Activated naive CD8-positive, alpha-beta T cell treated with anti-CD3 and anti-CD28 coated beads for 36 hours (primary cell): ENCODE data around the gene ZBTB7C. TPM values are rescaled to one million over a fixed set of nuclear protein-coding genes. Genes with fewer than 3 reads are reported as not detected.

Experiments used
- DNase-seq: peaks from one replicate; pipeline ENCODE4 v3.0.0; 2021
- H3K27ac Mint-ChIP-seq: one replicate; pipeline ENCODE4 v1.8.0; 2022; ENCODE audit warnings: mild to moderate bottlenecking, moderate library complexity, mixed read lengths
- H3K27me3 Mint-ChIP-seq: one replicate; pipeline ENCODE4 v1.8.0; 2022; ENCODE audit warnings: mild to moderate bottlenecking, mixed read lengths
- H3K36me3 Mint-ChIP-seq: one replicate; pipeline ENCODE4 v1.8.0; 2021; ENCODE audit warnings: mild to moderate bottlenecking, mixed read lengths
- H3K4me1 Mint-ChIP-seq: one replicate; pipeline ENCODE4 v1.8.0; 2021; ENCODE audit warnings: mixed read lengths
- H3K4me3 Mint-ChIP-seq: one replicate; pipeline ENCODE4 v1.8.0; 2022; ENCODE audit warnings: mild to moderate bottlenecking, moderate library complexity, mixed read lengths
- H3K9me3 Mint-ChIP-seq: one replicate; pipeline ENCODE4 v1.8.0; 2022; ENCODE audit warnings: mixed read lengths
- total RNA-seq, 2 experiments: library from RNA; stranded (reverse); gene quantifications; one replicate each; pipeline ENCODE4 v1.2.3, GENCODE V29; 2021

The ZBTB7C gene
- total RNA-seq, 2 experiments from 2014 or later = not detected

- no peak for DNase-seq
- H3K27ac Mint-ChIP-seq = no peak overlapping the region
- peaks cover 30% of the 10 kb centered on the region for H3K27me3 Mint-ChIP-seq
- no peaks in the 10 kb centered on the region for H3K9me3 Mint-ChIP-seq
- no peaks in the 10 kb centered on the region for H3K4me1 Mint-ChIP-seq
- H3K36me3 Mint-ChIP-seq = no peaks in the 10 kb centered on the region
- no peak overlapping the region for H3K4me3 Mint-ChIP-seq
Observed at GRCh38 chr18:48433541-48433940, 24.4 kb upstream of the ZBTB7C start.

- no peaks in the 10 kb centered on the region for H3K36me3 Mint-ChIP-seq
- no peak overlapping the region for H3K27ac Mint-ChIP-seq
- no peak for DNase-seq
- no peaks in the 10 kb centered on the region for H3K4me1 Mint-ChIP-seq
- peaks cover 35% of the 10 kb centered on the region for H3K27me3 Mint-ChIP-seq
- H3K9me3 Mint-ChIP-seq = no peaks in the 10 kb centered on the region
- no peak overlapping the region for H3K4me3 Mint-ChIP-seq
Observed at GRCh38 chr18:48430150-48430549, 21.0 kb upstream of the ZBTB7C start.

DNA sequence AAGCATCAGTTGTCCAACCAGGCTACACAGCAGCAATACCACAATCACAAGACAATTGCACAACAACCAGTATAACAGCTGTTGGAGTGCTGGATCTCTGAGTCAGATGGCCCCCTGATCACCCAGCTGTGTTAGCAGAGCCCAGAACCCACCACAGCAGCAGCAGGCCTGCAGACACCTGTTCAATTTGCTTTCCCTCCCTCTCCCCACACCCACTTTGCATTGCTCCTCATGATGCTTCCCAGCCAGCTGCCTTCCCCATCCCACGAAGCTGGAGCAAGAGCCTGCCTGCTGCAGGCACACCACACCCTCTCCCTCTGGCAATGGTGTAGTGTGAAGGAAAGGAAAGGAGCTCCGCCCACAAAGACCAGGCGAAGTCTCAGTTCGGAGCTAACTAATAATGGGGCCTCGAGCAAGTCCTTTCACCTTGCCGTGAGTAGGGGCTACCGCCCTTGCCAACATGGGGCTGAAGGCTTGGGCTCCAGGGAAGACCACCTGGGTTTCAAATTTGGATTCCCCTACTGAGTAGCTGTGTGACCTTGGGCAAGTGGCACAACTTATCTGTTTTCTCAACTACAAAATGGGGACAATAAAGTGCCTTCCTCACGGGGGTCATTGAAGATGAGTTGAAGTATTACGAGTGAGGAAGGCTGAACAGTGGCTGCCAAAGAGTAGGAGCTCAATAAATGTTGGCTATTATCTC, 19.4 kb upstream of the ZBTB7C start:
- no peaks in the 10 kb centered on the region for H3K4me1 Mint-ChIP-seq
- no peak overlapping the region for H3K4me3 Mint-ChIP-seq
- peaks cover 41% of the 10 kb centered on the region for H3K27me3 Mint-ChIP-seq
- no peak overlapping the region for H3K27ac Mint-ChIP-seq
- DNase-seq = no peak
- no peaks in the 10 kb centered on the region for H3K36me3 Mint-ChIP-seq
- H3K9me3 Mint-ChIP-seq = no peaks in the 10 kb centered on the region

- peaks cover 68% of the 10 kb centered on the region for H3K27me3 Mint-ChIP-seq
- H3K27ac Mint-ChIP-seq = no peak overlapping the region
- no peak for DNase-seq
- H3K4me1 Mint-ChIP-seq = peaks cover 2% of the 10 kb centered on the region
- H3K4me3 Mint-ChIP-seq = no peak overlapping the region
- no peaks in the 10 kb centered on the region for H3K9me3 Mint-ChIP-seq
- H3K36me3 Mint-ChIP-seq = no peaks in the 10 kb centered on the region
Observed at GRCh38 chr18:48422947-48423378, 13.8 kb upstream of the ZBTB7C start.

- peaks cover 78% of the 10 kb centered on the region for H3K27me3 Mint-ChIP-seq
- peaks cover 2% of the 10 kb centered on the region for H3K4me1 Mint-ChIP-seq
- H3K27ac Mint-ChIP-seq = no peak overlapping the region
- no peaks in the 10 kb centered on the region for H3K9me3 Mint-ChIP-seq
- no peak for DNase-seq
- H3K36me3 Mint-ChIP-seq = no peaks in the 10 kb centered on the region
- H3K4me3 Mint-ChIP-seq = no peak overlapping the region
Observed at GRCh38 chr18:48419277-48420022, 10.3 kb upstream of the ZBTB7C start.

DNA sequence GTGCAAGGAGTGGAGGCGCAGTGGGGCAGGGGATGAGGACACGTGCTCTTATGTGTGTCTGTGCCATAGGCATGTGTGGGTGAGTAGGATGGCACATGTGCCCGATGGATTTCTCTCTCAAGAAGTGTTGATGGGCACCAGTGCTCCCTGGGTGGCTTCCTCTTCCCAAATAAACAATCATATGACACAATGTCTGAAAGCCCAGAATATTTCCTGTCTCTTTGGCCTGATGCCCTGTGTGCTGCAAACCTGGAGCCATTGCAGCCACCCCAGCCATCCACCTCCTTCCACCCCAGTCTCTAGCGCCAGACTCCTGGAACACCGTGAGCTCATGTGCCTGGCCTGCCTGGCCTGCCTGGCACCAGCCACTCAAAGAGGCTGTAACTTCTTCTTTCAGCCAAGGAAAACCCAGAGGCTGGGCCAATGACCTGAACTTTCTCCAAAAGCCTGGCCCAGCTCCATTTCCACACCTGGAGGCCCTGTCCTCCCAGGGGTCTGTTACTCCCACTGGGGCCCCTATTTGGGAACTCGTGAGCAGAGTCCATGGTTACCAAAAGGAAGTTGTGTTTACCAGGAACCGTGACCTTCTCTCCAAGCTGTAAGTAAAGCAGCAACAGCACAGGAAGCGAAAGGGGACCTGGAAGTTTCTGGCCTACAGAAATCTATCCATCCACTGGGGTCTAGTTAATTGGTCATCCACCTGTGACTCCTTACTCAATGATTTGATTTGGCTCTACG, 9.5 kb upstream of the ZBTB7C start:
- Mint-ChIP-seq H3K4me3 (no peak overlapping the region), H3K36me3 (no peaks in the 10 kb centered on the region), H3K9me3 (no peaks in the 10 kb centered on the region), H3K27ac (no peak overlapping the region), H3K4me1 (peaks cover 2% of the 10 kb centered on the region), H3K27me3 (peaks cover 81% of the 10 kb centered on the region)
- DNase-seq = no peak

DNA sequence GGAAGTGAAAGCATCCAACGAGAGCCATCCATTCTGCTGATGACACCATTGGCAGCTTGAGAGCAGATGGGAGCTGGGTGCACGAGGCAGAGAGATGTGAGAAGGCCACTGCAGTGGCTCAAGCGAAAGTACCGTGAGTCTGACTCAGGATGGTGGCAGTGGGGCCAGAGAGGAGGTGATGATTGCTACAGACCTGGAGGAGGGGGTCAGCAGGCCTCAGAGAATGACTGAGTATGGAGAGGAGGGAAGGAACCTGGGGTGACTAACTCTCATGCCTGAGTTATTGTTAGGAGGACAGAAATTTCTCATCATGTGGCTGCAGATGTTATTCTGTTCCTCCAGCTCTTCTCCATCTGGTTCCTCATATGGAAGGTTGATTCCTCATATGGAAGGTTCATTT, 8.8 kb upstream of the ZBTB7C start:
- peaks cover 81% of the 10 kb centered on the region for H3K27me3 Mint-ChIP-seq
- peaks cover 2% of the 10 kb centered on the region for H3K9me3 Mint-ChIP-seq
- no peaks in the 10 kb centered on the region for H3K36me3 Mint-ChIP-seq
- H3K27ac Mint-ChIP-seq = no peak overlapping the region
- no peak overlapping the region for H3K4me3 Mint-ChIP-seq
- H3K4me1 Mint-ChIP-seq = peaks cover 2% of the 10 kb centered on the region
- DNase-seq = no peak

DNA sequence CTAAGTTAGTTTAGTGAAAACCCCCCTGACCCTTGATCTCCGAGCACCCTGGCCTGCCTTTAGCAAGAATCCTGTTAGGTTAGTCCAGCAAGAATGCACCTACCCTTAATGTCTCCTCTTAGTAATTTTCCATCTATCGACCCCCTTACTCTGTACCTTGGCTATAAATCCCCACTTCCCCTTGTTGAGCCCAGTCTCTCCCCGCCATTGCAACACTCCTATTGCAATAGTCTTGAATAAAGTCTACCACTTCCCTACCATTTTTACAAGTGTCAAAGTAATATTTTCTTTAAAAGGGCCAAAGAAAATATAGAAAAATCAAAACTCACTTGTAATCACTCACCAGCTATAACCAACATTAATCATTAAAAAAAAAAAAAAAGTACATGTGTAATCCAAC, 4.2 kb upstream of the ZBTB7C start:
- Mint-ChIP-seq H3K36me3 (no peaks in the 10 kb centered on the region), H3K27ac (no peak overlapping the region), H3K4me1 (peaks cover 4% of the 10 kb centered on the region), H3K4me3 (no peak overlapping the region), H3K27me3 (peaks cover 74% of the 10 kb centered on the region), H3K9me3 (peaks cover 2% of the 10 kb centered on the region)
- no peak for DNase-seq

DNA sequence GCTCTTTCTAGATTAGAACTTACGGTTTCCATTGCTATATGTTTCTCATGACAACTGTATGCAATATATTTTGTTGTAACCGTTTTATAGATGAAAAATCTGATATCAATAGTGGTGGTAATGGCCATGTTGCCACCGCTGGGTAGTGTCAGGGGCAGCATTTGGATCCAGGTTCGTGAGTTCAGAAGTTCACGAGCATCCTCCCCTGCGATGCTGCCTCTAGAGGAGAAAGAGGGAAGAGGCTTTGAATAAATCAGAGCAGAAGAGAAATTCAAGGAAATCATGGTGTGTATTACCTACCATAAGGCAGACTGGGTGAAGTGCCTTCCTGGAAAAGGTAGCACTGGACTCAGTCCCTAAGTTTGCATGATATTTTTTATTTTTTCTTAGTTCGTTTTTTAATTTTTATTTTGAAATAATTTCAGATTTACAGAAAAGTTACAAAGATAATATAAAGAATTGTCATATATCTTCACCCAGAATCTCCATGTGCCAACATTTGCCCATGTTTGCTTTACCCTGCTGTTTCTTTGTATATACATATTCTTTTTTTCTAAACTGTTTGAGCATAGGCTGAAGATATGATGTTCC, 3.3 kb upstream of the ZBTB7C start:
- Mint-ChIP-seq H3K4me1 (peaks cover 6% of the 10 kb centered on the region), H3K27me3 (peaks cover 77% of the 10 kb centered on the region), H3K27ac (no peak overlapping the region), H3K4me3 (no peak overlapping the region), H3K36me3 (no peaks in the 10 kb centered on the region), H3K9me3 (peaks cover 2% of the 10 kb centered on the region)
- DNase-seq = peak; percentile 10

- Mint-ChIP-seq H3K27me3 (peaks cover 78% of the 10 kb centered on the region), H3K9me3 (peaks cover 2% of the 10 kb centered on the region), H3K4me3 (peak overlapping the region; percentile 53), H3K27ac (no peak overlapping the region), H3K36me3 (no peaks in the 10 kb centered on the region), H3K4me1 (peaks cover 6% of the 10 kb centered on the region)
- peak; percentile 82 for DNase-seq
Observed at GRCh38 chr18:48410095-48410920, 1.1 kb upstream of the ZBTB7C start.

- H3K27ac Mint-ChIP-seq = no peak overlapping the region
- peaks cover 80% of the 10 kb centered on the region for H3K27me3 Mint-ChIP-seq
- peak; percentile 20 for DNase-seq
- H3K4me3 Mint-ChIP-seq = peak overlapping the region; percentile 40
- H3K36me3 Mint-ChIP-seq = no peaks in the 10 kb centered on the region
- H3K9me3 Mint-ChIP-seq = peaks cover 2% of the 10 kb centered on the region
- peaks cover 6% of the 10 kb centered on the region for H3K4me1 Mint-ChIP-seq
Observed at GRCh38 chr18:48409591-48410094, 460 bp upstream of the ZBTB7C start.

- Mint-ChIP-seq H3K4me3 (peak overlapping the region; percentile 72), H3K4me1 (peaks cover 6% of the 10 kb centered on the region), H3K27ac (no peak overlapping the region), H3K9me3 (peaks cover under 1% of the 10 kb centered on the region), H3K36me3 (no peaks in the 10 kb centered on the region), H3K27me3 (peaks cover 76% of the 10 kb centered on the region)
- DNase-seq = no peak
Observed at GRCh38 chr18:48408111-48408726, 964 bp downstream of the ZBTB7C start.

DNA sequence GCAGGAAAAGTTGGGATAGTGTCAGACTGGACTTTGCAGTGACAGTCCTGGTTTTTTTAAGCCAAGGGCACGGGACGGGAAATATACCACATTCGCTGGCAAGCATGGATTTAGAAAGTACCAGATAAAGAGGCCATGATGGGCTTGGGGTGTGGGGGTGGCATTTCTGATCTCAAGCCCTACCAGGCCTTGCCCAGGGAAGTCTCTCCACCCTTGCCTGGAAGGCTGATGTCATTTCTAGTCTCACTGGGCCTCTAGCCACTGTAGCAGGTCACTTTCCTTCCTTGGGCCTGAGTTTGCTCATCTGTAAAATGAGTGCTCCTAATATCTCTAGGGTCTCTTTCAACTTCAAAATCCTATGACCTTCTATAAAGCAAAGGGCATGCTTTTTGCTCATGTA, 1.8 kb downstream of the ZBTB7C start:
- Mint-ChIP-seq H3K27ac (no peak overlapping the region), H3K9me3 (no peaks in the 10 kb centered on the region), H3K36me3 (no peaks in the 10 kb centered on the region), H3K4me1 (peaks cover 6% of the 10 kb centered on the region), H3K27me3 (peaks cover 75% of the 10 kb centered on the region), H3K4me3 (no peak overlapping the region)
- DNase-seq = no peak

GRCh38 chr18:48405978-48406377, 3.2 kb downstream of the ZBTB7C start:
- no peaks in the 10 kb centered on the region for H3K9me3 Mint-ChIP-seq
- peaks cover 5% of the 10 kb centered on the region for H3K4me1 Mint-ChIP-seq
- no peak for DNase-seq
- H3K27me3 Mint-ChIP-seq = peaks cover 73% of the 10 kb centered on the region
- no peak overlapping the region for H3K4me3 Mint-ChIP-seq
- no peaks in the 10 kb centered on the region for H3K36me3 Mint-ChIP-seq
- no peak overlapping the region for H3K27ac Mint-ChIP-seq
